Measurements from ENCODE around the gene ZNF124. TPM values are rescaled to one million over a fixed set of nuclear protein-coding genes. Genes with fewer than 3 reads are reported as not detected.

The ZNF124 gene
- total and polyA plus RNA-seq, 2 of the 13 experiments (the other 11 are each of a cell fraction or from before 2014, with no cell fraction given): 9.7 to 134 TPM

DNA sequence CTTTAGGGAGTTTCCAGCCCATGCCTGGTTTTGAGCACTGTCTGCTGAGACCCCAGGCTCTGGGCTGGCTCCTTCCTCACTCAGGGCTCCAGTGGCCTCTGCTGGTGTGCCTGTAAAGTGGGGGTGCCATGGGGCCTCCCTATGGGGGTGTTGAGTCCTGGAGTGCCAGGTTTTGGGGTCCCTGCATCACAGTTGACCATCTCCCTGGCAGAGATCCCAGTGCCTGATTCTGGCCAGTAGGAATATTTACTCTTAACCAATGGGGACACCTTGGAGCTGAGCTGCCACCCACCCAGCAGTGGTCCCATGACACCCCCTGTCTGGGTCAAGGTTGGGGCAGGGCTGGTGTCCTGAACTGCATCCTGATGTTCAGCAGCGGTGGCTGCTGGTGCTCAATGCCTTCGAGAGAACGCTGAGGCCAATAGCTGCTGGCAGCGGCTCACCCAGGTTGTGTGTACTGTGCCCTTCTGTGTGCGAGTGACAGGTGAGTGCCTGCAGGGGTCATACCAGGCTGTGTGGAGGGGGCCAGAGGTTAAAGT lies 58.0 kb downstream of the ZNF124 start (continued):
- TF ChIP-seq, protein P1, sequence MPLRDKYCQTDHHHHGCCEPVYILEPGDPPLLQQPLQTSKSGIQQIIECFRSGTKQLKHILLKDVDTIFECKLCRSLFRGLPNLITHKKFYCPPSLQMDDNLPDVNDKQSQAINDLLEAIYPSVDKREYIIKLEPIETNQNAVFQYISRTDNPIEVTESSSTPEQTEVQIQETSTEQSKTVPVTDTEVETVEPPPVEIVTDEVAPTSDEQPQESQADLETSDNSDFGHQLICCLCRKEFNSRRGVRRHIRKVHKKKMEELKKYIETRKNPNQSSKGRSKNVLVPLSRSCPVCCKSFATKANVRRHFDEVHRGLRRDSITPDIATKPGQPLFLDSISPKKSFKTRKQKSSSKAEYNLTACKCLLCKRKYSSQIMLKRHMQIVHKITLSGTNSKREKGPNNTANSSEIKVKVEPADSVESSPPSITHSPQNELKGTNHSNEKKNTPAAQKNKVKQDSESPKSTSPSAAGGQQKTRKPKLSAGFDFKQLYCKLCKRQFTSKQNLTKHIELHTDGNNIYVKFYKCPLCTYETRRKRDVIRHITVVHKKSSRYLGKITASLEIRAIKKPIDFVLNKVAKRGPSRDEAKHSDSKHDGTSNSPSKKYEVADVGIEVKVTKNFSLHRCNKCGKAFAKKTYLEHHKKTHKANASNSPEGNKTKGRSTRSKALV (CRISPR knock-in tag; IDR thresholded peaks at IDR 0.05): no peak
- no peak for TF ChIP-seq ZNF33A (CRISPR knock-in tag; IDR thresholded peaks at IDR 0.05; ENCODE audit: borderline replicate concordance)
- no peak for TF ChIP-seq TAF15 (IDR thresholded peaks at IDR 0.05; ENCODE audit: low read depth, low read length, poor library complexity, severe bottlenecking)
- TF ChIP-seq, protein P2, sequence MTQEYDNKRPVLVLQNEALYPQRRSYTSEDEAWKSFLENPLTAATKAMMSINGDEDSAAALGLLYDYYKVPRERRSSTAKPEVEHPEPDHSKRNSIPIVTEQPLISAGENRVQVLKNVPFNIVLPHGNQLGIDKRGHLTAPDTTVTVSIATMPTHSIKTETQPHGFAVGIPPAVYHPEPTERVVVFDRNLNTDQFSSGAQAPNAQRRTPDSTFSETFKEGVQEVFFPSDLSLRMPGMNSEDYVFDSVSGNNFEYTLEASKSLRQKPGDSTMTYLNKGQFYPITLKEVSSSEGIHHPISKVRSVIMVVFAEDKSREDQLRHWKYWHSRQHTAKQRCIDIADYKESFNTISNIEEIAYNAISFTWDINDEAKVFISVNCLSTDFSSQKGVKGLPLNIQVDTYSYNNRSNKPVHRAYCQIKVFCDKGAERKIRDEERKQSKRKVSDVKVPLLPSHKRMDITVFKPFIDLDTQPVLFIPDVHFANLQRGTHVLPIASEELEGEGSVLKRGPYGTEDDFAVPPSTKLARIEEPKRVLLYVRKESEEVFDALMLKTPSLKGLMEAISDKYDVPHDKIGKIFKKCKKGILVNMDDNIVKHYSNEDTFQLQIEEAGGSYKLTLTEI (CRISPR knock-in tag; conservative IDR thresholded peaks at IDR 0.05): no peak
- TF ChIP-seq TBX3 (IDR thresholded peaks at IDR 0.05; ENCODE audit: borderline replicate concordance): no peak
- no peak for TF ChIP-seq SRF (IDR thresholded peaks at IDR 0.05; ENCODE audit: low read depth, low read length)
- TF ChIP-seq, protein P3, sequence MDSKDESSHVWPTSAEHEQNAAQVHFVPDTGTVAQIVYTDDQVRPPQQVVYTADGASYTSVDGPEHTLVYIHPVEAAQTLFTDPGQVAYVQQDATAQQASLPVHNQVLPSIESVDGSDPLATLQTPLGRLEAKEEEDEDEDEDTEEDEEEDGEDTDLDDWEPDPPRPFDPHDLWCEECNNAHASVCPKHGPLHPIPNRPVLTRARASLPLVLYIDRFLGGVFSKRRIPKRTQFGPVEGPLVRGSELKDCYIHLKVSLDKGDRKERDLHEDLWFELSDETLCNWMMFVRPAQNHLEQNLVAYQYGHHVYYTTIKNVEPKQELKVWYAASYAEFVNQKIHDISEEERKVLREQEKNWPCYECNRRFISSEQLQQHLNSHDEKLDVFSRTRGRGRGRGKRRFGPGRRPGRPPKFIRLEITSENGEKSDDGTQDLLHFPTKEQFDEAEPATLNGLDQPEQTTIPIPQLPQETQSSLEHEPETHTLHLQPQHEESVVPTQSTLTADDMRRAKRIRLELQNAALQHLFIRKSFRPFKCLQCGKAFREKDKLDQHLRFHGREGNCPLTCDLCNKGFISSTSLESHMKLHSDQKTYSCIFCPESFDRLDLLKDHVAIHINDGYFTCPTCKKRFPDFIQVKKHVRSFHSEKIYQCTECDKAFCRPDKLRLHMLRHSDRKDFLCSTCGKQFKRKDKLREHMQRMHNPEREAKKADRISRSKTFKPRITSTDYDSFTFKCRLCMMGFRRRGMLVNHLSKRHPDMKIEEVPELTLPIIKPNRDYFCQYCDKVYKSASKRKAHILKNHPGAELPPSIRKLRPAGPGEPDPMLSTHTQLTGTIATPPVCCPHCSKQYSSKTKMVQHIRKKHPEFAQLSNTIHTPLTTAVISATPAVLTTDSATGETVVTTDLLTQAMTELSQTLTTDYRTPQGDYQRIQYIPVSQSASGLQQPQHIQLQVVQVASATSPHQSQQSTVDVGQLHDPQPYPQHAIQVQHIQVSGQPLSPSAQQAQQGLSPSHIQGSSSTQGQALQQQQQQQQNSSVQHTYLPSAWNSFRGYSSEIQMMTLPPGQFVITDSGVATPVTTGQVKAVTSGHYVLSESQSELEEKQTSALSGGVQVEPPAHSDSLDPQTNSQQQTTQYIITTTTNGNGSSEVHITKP (CRISPR knock-in tag; IDR thresholded peaks at IDR 0.05; ENCODE audit: low read depth): no peak
- no peak for TF ChIP-seq ZNF557 (CRISPR knock-in tag; IDR thresholded peaks at IDR 0.05)
- no peak for TF ChIP-seq ZNF24 (IDR thresholded peaks at IDR 0.05)
- TF ChIP-seq ZSCAN25 (CRISPR knock-in tag; IDR thresholded peaks at IDR 0.05): no peak
- TF ChIP-seq TSC22D2 (CRISPR knock-in tag; IDR thresholded peaks at IDR 0.05; ENCODE audit: borderline replicate concordance): 0 out of 2 replicates have a peak, but pooled peaks have one; percentile 0
- TF ChIP-seq RAD51 (IDR thresholded peaks at IDR 0.05; ENCODE audit: borderline replicate concordance): no peak
- TF ChIP-seq, protein P4, sequence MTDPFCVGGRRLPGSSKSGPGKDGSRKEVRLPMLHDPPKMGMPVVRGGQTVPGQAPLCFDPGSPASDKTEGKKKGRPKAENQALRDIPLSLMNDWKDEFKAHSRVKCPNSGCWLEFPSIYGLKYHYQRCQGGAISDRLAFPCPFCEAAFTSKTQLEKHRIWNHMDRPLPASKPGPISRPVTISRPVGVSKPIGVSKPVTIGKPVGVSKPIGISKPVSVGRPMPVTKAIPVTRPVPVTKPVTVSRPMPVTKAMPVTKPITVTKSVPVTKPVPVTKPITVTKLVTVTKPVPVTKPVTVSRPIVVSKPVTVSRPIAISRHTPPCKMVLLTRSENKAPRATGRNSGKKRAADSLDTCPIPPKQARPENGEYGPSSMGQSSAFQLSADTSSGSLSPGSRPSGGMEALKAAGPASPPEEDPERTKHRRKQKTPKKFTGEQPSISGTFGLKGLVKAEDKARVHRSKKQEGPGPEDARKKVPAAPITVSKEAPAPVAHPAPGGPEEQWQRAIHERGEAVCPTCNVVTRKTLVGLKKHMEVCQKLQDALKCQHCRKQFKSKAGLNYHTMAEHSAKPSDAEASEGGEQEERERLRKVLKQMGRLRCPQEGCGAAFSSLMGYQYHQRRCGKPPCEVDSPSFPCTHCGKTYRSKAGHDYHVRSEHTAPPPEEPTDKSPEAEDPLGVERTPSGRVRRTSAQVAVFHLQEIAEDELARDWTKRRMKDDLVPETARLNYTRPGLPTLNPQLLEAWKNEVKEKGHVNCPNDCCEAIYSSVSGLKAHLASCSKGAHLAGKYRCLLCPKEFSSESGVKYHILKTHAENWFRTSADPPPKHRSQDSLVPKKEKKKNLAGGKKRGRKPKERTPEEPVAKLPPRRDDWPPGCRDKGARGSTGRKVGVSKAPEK (CRISPR knock-in tag; IDR thresholded peaks at IDR 0.05; ENCODE audit: borderline replicate concordance): no peak
- 0 out of 2 replicates have a peak, but pooled peaks have one; percentile 36 for TF ChIP-seq ZNF674 (CRISPR knock-in tag; IDR thresholded peaks at IDR 0.05; ENCODE audit: low read depth)
- TF ChIP-seq ZNF570 (CRISPR knock-in tag; IDR thresholded peaks at IDR 0.05; ENCODE audit: borderline replicate concordance): no peak
- TF ChIP-seq FOXP1 (IDR thresholded peaks at IDR 0.05): no peak
- TF ChIP-seq FOXP1 (CRISPR knock-in tag; IDR thresholded peaks at IDR 0.05): no peak
- TF ChIP-seq, protein P5, sequence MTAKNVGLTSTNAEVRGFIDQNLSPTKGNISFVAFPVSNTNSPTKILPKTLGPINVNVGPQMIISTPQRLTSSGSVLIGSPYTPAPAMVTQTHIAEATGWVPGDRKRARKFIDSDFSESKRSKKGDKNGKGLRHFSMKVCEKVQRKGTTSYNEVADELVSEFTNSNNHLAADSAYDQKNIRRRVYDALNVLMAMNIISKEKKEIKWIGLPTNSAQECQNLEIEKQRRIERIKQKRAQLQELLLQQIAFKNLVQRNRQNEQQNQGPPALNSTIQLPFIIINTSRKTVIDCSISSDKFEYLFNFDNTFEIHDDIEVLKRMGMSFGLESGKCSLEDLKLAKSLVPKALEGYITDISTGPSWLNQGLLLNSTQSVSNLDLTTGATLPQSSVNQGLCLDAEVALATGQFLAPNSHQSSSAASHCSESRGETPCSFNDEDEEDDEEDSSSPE (CRISPR knock-in tag; IDR thresholded peaks at IDR 0.05): no peak
- no peak for TF ChIP-seq RBM22 (optimal IDR thresholded peaks at IDR 0.05; ENCODE audit: low read length)

All from HepG2 (cell line).